CD14-positive monocyte (primary cell): ENCODE data around the gene CHERP. TPM values are rescaled to one million over a fixed set of nuclear protein-coding genes. Genes with fewer than 3 reads are reported as not detected.

Experiments used
- DNase-seq, 3 donors: peaks; one replicate each; pipeline ENCODE4 v3.0.0-alpha.2; 2011 to 2022
- H2AFZ ChIP-seq: 2 replicates; pipeline ENCODE4 v1.6.0; 2012; ENCODE audit warnings: mild to moderate bottlenecking, low read depth, low read length, inconsistent platforms; ENCODE audit not compliant: insufficient read depth, poor library complexity, severe bottlenecking
- H3K27ac ChIP-seq, 2 donors: 1 replicate in 1 of 2; 2 replicates in 1 of 2; pipeline ENCODE4 v1.5.1; 2012 to 2013; ENCODE audit warnings: low read length in 2 of 2, control low read depth in 1 of 2, inconsistent platforms in 1 of 2, low read depth in 1 of 2, mild to moderate bottlenecking in 1 of 2
- H3K27me3 ChIP-seq, 2 donors: one replicate each; pipeline versions ENCODE4 v1.6.0 to v1.6.1; 2011 to 2013; ENCODE audit warnings: low read length in 2 of 2; ENCODE audit not compliant: control insufficient read depth in 2 of 2, insufficient read depth in 2 of 2
- H3K36me3 ChIP-seq, 2 donors: replicated peaks in 1 of 2; 1 replicate in 1 of 2; 2 replicates in 1 of 2; pipeline versions ENCODE4 v1.5.1 to v1.6.1; 2012 to 2013; ENCODE audit warnings: low read length in 2 of 2, control low read depth in 1 of 2, inconsistent platforms in 1 of 2, mild to moderate bottlenecking in 1 of 2; ENCODE audit not compliant: insufficient read depth in 2 of 2, control insufficient read depth in 1 of 2
- H3K4me1 ChIP-seq, 2 donors: 1 replicate in 1 of 2; 2 replicates in 1 of 2; pipeline versions ENCODE4 v1.5.1 to v1.6.1; 2012 to 2013; ENCODE audit warnings: low read length in 2 of 2, control low read depth in 1 of 2, inconsistent platforms in 1 of 2, mild to moderate bottlenecking in 1 of 2, moderate library complexity in 1 of 2; ENCODE audit not compliant: insufficient read depth in 2 of 2, control insufficient read depth in 1 of 2
- H3K4me2 ChIP-seq: replicated peaks from 2 replicates; pipeline ENCODE3; 2012; ENCODE audit warnings: low read length, moderate library complexity, mild to moderate bottlenecking; ENCODE audit not compliant: poor library complexity, severe bottlenecking; ENCODE audit errors: extremely low read depth
- H3K4me3 ChIP-seq, 3 experiments: fragments of 200-600 bp in 1 of 3; sonication (generic) in 1 of 3; replicated peaks in 1 of 3; 1 replicate in 2 of 3; 2 replicates in 1 of 3; pipeline ENCODE4 v1.5.1; 2011 to 2013; ENCODE audit warnings: low read length in 3 of 3, mild to moderate bottlenecking in 3 of 3, control low read depth in 2 of 3, low read depth in 2 of 3, inconsistent platforms in 1 of 3, moderate library complexity in 1 of 3
- H3K79me2 ChIP-seq: 2 replicates; pipeline ENCODE4 v1.6.0; 2012; ENCODE audit warnings: mild to moderate bottlenecking, control low read depth, inconsistent platforms, low read length, moderate library complexity; ENCODE audit not compliant: insufficient read depth
- H3K9ac ChIP-seq: 2 replicates; pipeline ENCODE4 v1.6.0; 2017; ENCODE audit warnings: low read length, mild to moderate bottlenecking; ENCODE audit not compliant: insufficient read depth, poor library complexity, severe bottlenecking
- H3K9me3 ChIP-seq, 2 donors: replicated peaks in 1 of 2; 1 replicate in 1 of 2; 2 replicates in 1 of 2; pipeline versions ENCODE4 v1.5.1 to v1.6.1; 2012 to 2013; ENCODE audit warnings: low read length in 2 of 2, control low read depth in 1 of 2; ENCODE audit not compliant: control insufficient read depth in 1 of 2, insufficient read depth in 1 of 2
- H4K20me1 ChIP-seq: 2 replicates; pipeline ENCODE4 v1.6.0; 2012; ENCODE audit warnings: mild to moderate bottlenecking, low read length, control low read depth, moderate library complexity; ENCODE audit not compliant: insufficient read depth
- H3K27ac Mint-ChIP-seq, 7 donors: one replicate each; pipeline ENCODE4 v1.8.0; 2020; ENCODE audit warnings: mild to moderate bottlenecking in 7 of 7, mixed read lengths in 7 of 7, moderate library complexity in 6 of 7, inconsistent platforms in 2 of 7
- H3K27me3 Mint-ChIP-seq, 3 donors: one replicate each; pipeline ENCODE4 v1.8.0; 2021 to 2022; ENCODE audit warnings: low read depth in 3 of 3, mild to moderate bottlenecking in 3 of 3, mixed read lengths in 3 of 3, moderate library complexity in 3 of 3, inconsistent platforms in 1 of 3
- H3K36me3 Mint-ChIP-seq, 2 donors: one replicate each; pipeline ENCODE4 v1.8.0; 2020; ENCODE audit warnings: mixed read lengths in 2 of 2, inconsistent platforms in 1 of 2, mild to moderate bottlenecking in 1 of 2
- H3K4me1 Mint-ChIP-seq: one replicate; pipeline ENCODE4 v1.8.0; 2020; ENCODE audit warnings: mild to moderate bottlenecking, mixed read lengths
- H3K4me3 Mint-ChIP-seq, 2 donors: one replicate each; pipeline ENCODE4 v1.8.0; 2020; ENCODE audit warnings: mild to moderate bottlenecking in 2 of 2, mixed read lengths in 2 of 2, moderate library complexity in 1 of 2
- H3K9me3 Mint-ChIP-seq, 7 donors: one replicate each; pipeline ENCODE4 v1.8.0; 2020 to 2022; ENCODE audit warnings: mixed read lengths in 7 of 7, mild to moderate bottlenecking in 6 of 7, moderate library complexity in 6 of 7, inconsistent platforms in 2 of 7
- whole genome bisulfite sequencing: methylation state at CpG from one replicate; pipeline ENCODE4 v1.1.5; 2013; ENCODE audit warnings: missing lambda C conversion rate; ENCODE audit not compliant: insufficient coverage; 5-methylcytosine and 5-hydroxymethylcytosine counted together
- intact Hi-C, 2 donors: fragments of 100-400 bp; cut with micrococcal nuclease; formaldehyde crosslinking; loops; one replicate each; pipeline versions ENCODE4 v1.15.0 to v1.15.1; 2023
- polyA plus RNA-seq, 3 donors: library from polyadenylated mRNA; depleted of rRNA in 1 of 3; unstranded in 2 of 3; stranded (reverse) in 1 of 3; fragments of 300-500 nt in 2 of 3; fragments of >200 nt in 1 of 3; fragmentation: Illumina TruSeq in 2 of 3; gene quantifications; 1 replicate in 2 of 3; 2 replicates in 1 of 3; pipeline ENCODE4 v1.2.3, GENCODE V29; 2012 to 2021
- TF ChIP-seq, protein P1 (sequence below): fragments of 200-600 bp; IDR thresholded peaks from one replicate; pipeline ENCODE4 v1.8.0; 2022; ENCODE audit warnings: antibody characterized with exemption, mild to moderate bottlenecking

CHERP gene
- polyA plus RNA-seq, 3 donors: 3.2 to 18.8 (median 5.3) TPM

DNA sequence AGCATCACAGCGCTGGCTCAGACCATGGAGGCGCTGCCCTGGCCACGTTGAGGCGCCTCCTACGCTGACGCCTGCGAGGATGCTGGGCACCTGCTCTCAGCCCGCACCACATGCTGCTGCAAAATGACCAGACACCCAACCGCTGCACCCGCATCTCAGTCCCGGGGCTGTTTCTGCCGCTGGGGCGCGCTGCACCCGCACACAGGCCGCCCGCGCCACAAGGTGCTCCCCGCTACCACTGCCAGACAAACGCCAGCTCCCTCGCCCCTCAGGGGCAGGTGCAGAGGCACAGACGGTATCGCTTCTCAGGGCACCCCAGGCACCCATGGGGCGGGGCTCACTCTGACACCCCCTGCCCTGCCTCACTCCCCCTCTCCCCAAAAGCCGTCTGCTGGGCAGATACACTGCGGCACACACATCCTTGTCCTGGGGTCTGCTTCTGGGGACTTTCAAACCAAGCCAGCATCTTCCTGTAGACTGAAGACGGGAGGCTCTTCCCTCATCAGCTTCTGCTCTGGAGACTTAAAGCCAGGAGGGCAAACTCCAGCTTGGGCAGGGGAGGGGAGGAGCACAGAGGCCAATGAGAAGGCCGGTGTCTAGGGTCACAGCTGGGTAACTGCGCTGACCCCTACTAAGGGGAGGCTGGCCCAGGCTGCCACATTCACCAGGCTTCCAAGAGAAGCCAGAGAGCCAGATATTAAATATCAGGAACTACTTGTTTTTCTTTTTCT is 16.3 kb downstream of the CHERP start:
- WGBS: over 99% methylated on average over 27 of the region's 29 CpGs
- H3K36me3 Mint-ChIP-seq: peaks cover 72 to 99% of the 10 kb centered on the region in 2 donors
- intact Hi-C loops: no loop called here
- no peak overlapping the region for H3K4me2 ChIP-seq
- H3K27me3 Mint-ChIP-seq: no peaks in the 10 kb centered on the region
- no peaks in the 10 kb centered on the region for H3K4me1 ChIP-seq
- H3K4me3 ChIP-seq: no peak overlapping the region
- H3K27me3 ChIP-seq: no peaks in the 10 kb centered on the region
- no peak overlapping the region for H3K4me3 Mint-ChIP-seq
- no peaks in the 10 kb centered on the region for H3K79me2 ChIP-seq
- peaks cover 0 to 4% (median 0%) of the 10 kb centered on the region in 7 donors for H3K9me3 Mint-ChIP-seq
- peaks cover 93 to 97% of the 10 kb centered on the region in 2 donors for H3K36me3 ChIP-seq
- H3K27ac Mint-ChIP-seq: no peak overlapping the region
- H3K27ac ChIP-seq: no peak overlapping the region
- H3K9me3 ChIP-seq: no peaks in the 10 kb centered on the region
- H4K20me1 ChIP-seq: peaks cover 21% of the 10 kb centered on the region
- H2AFZ ChIP-seq: no peak overlapping the region
- no peaks in the 10 kb centered on the region for H3K4me1 Mint-ChIP-seq
- TF ChIP-seq, protein P1, sequence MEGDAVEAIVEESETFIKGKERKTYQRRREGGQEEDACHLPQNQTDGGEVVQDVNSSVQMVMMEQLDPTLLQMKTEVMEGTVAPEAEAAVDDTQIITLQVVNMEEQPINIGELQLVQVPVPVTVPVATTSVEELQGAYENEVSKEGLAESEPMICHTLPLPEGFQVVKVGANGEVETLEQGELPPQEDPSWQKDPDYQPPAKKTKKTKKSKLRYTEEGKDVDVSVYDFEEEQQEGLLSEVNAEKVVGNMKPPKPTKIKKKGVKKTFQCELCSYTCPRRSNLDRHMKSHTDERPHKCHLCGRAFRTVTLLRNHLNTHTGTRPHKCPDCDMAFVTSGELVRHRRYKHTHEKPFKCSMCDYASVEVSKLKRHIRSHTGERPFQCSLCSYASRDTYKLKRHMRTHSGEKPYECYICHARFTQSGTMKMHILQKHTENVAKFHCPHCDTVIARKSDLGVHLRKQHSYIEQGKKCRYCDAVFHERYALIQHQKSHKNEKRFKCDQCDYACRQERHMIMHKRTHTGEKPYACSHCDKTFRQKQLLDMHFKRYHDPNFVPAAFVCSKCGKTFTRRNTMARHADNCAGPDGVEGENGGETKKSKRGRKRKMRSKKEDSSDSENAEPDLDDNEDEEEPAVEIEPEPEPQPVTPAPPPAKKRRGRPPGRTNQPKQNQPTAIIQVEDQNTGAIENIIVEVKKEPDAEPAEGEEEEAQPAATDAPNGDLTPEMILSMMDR: no peak
- DNase-seq: no peak
- H3K9ac ChIP-seq: no peak overlapping the region

DNA sequence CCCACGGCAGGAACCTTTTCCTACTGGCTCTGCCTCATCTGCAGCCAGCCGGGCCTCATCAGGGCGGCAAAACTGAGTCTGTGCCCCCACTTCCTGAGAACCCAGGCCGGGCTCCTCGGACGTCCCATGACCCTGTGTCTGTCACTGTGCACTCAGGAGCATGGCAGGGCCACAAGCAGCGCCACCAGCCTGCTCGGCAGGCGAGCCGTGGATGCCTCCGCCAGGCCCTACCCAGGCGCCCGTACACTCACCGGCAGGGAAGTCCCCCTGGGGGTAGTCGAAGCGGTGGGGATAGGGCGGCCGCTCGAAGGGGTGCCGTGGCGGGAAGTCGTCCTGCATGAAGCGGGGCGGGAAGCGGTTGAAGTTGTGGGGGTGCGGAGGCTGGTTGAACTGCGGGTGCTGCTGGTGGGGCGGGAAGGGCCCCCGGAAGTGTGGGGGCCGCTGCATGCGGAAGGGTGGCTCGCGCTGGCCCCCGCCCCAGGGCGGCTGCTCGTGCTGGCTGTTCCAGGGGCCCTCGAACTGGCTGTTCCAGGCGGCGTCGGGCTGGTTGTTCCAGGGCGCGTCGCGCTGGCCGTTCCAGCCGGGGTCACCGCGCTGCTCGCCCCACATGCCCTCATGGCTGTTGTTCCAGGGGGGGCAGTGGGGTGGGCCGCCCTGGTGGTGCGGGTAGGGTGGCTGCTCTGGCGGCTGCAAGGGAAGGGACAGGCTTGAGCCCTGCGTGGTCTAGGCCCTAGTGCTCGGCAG is 17.1 kb downstream of the CHERP start:
- no peak overlapping the region for H3K4me2 ChIP-seq
- peaks cover 72 to 99% of the 10 kb centered on the region in 2 donors for H3K36me3 Mint-ChIP-seq
- peaks cover 93 to 97% of the 10 kb centered on the region in 2 donors for H3K36me3 ChIP-seq
- no peak overlapping the region for H3K27ac ChIP-seq
- peaks cover 18% of the 10 kb centered on the region for H4K20me1 ChIP-seq
- no peaks in the 10 kb centered on the region for H3K27me3 Mint-ChIP-seq
- H3K4me3 ChIP-seq: no peak overlapping the region
- WGBS: 96% methylated on average over 42 of the region's 54 CpGs
- H3K27ac Mint-ChIP-seq: no peak overlapping the region
- no peaks in the 10 kb centered on the region for H3K79me2 ChIP-seq
- TF ChIP-seq, protein P1: no peak
- H3K9me3 Mint-ChIP-seq: peaks cover 0 to 4% (median 0%) of the 10 kb centered on the region in 7 donors
- no peak overlapping the region for H2AFZ ChIP-seq
- H3K4me1 Mint-ChIP-seq: no peaks in the 10 kb centered on the region
- no peak overlapping the region for H3K9ac ChIP-seq
- no peak overlapping the region for H3K4me3 Mint-ChIP-seq
- no peaks in the 10 kb centered on the region for H3K9me3 ChIP-seq
- no peaks in the 10 kb centered on the region for H3K27me3 ChIP-seq
- H3K4me1 ChIP-seq: no peaks in the 10 kb centered on the region
- no peak for DNase-seq
- intact Hi-C loops: no loop called here
